Anterior cingulate cortex (tissue), 58 donors: Measurements from ENCODE around the gene NUFIP1.
"Not testable (repeated sequence)": the region's sequence is repeated elsewhere in the genome, so short reads cannot be mapped to it uniquely, and the experiment has no call there.

Experiments
- DNase-seq, 58 donors: peaks; one replicate each; lab custom pipeline; 2025; lab: John Stamatoyannopoulos, UW

Gene NUFIP1

GRCh38 chr13:44971656-44972595 is 17.3 kb downstream of the NUFIP1 start:
- peak in 7 of 58 donors; percentile 4 to 20 (median 9) for DNase-seq

- DNase-seq: peak in 5 of 58 donors; percentile 2 to 66 (median 8)
Measured at GRCh38 chr13:44969551-44970484, 19.5 kb downstream of the NUFIP1 start.

GRCh38 chr13:44968434-44968815 is 20.8 kb downstream of the NUFIP1 start:
- DNase-seq: no peak

- no peak for DNase-seq
Measured at GRCh38 chr13:44967704-44968433, 21.4 kb downstream of the NUFIP1 start.

- DNase-seq: no peak
Measured at GRCh38 chr13:44961997-44962396, 27.3 kb downstream of the NUFIP1 start.

- DNase-seq: no peak
Measured at GRCh38 chr13:44955406-44955805, 33.9 kb downstream of the NUFIP1 start.

- DNase-seq: no peak
Measured at GRCh38 chr13:44954224-44954623, 35.0 kb downstream of the NUFIP1 start.

- no peak for DNase-seq
Measured at GRCh38 chr13:44952671-44953070, 36.6 kb downstream of the NUFIP1 start.

- no peak for DNase-seq
Measured at GRCh38 chr13:44951184-44951583, 38.1 kb downstream of the NUFIP1 start.

GRCh38 chr13:44943411-44943810 is 45.9 kb downstream of the NUFIP1 start:
- not testable (repeated sequence) for DNase-seq

GRCh38 chr13:44938854-44939253 is 50.4 kb downstream of the NUFIP1 start:
- no peak for DNase-seq

- no peak for DNase-seq
Measured at GRCh38 chr13:44936246-44936645, 53.0 kb downstream of the NUFIP1 start.

- DNase-seq: no peak
Measured at GRCh38 chr13:44934724-44935123, 54.5 kb downstream of the NUFIP1 start.

- DNase-seq: no peak
Measured at GRCh38 chr13:44932850-44933251, 56.4 kb downstream of the NUFIP1 start.

GRCh38 chr13:44932171-44932849 is 57.0 kb downstream of the NUFIP1 start:
- no peak for DNase-seq

GRCh38 chr13:44930963-44931623 is 58.2 kb downstream of the NUFIP1 start:
- DNase-seq: peak in 1 of 58 donors; percentile 11

- no peak for DNase-seq
Measured at GRCh38 chr13:44930280-44930679, 59.0 kb downstream of the NUFIP1 start.

- no peak for DNase-seq
Measured at GRCh38 chr13:44929692-44930091, 59.6 kb downstream of the NUFIP1 start.

- DNase-seq: no peak
Measured at GRCh38 chr13:44927968-44928367, 61.3 kb downstream of the NUFIP1 start.
